GM20000 (cell line): ENCODE measurements around the gene ZDHHC24.

Source experiments
- DNase-seq: peaks from one replicate; pipeline ENCODE4 v3.0.0; 2012; ENCODE audit warnings: low spot score
- TF ChIP-seq, protein P1 (sequence below): IDR thresholded peaks from 2 replicates; pipeline ENCODE4 v1.5.1; 2012; ENCODE audit warnings: mild to moderate bottlenecking, control low read depth; ENCODE audit errors: extremely low read depth, missing control alignments

ZDHHC24 gene

DNA sequence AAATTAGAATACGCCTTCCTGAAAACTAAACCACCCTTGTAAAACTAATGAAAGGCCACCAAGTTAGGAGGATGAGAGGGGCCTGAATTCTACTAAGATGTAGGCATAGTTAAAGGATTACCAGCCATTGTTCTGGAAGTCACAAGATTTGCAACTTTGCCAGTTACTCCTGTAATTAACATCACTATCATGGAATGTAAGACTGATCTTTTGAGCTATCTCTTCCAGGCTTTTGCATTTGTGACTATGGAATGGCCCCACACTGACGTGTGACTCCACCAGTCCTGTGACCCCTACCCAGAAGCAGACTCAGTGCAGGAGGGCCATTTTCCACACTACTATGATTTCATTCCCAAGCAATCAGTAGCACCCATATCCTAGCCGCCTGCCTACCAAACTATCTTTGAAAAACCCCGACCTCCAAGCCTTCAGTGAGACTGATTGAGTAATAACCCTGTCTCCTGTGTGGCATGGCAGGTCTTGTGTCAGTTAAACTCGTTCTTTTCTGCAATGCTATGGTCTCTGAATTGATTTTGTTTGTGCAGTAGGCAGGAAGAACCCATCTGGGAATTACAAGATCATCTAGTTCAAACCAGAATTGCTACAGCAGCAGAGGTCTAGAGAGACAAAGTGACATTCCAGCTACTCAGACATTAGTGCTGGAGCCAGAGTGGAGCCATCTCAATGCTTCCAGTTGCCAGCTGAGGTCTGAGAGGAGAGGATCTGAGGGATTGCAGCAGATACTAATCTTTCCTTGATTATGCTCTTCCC, 24.4 kb upstream of the ZDHHC24 start:
- no peak for DNase-seq
- TF ChIP-seq, protein P1, sequence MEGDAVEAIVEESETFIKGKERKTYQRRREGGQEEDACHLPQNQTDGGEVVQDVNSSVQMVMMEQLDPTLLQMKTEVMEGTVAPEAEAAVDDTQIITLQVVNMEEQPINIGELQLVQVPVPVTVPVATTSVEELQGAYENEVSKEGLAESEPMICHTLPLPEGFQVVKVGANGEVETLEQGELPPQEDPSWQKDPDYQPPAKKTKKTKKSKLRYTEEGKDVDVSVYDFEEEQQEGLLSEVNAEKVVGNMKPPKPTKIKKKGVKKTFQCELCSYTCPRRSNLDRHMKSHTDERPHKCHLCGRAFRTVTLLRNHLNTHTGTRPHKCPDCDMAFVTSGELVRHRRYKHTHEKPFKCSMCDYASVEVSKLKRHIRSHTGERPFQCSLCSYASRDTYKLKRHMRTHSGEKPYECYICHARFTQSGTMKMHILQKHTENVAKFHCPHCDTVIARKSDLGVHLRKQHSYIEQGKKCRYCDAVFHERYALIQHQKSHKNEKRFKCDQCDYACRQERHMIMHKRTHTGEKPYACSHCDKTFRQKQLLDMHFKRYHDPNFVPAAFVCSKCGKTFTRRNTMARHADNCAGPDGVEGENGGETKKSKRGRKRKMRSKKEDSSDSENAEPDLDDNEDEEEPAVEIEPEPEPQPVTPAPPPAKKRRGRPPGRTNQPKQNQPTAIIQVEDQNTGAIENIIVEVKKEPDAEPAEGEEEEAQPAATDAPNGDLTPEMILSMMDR: no peak

DNA sequence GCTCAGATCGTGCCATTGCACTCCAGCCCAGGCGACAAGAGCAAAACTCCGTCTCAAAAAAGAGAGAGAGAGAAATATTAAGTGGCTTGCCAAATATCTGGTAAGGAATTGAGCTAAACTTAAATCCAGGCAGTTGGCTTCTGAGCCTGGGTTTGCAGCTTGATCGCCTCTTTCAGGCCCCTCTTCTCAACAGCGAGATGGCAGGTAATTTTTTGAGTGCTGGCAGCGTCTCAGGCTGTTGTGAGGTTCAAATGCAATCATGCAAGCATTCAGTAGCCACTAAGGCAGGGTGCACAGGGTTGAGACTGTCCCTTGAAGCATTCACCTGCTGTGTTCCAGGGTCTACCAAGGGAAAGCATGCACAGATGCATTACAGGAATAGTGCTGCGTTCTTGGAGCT, 23.2 kb upstream of the ZDHHC24 start:
- DNase-seq: no peak
- TF ChIP-seq, protein P1: no peak

DNA sequence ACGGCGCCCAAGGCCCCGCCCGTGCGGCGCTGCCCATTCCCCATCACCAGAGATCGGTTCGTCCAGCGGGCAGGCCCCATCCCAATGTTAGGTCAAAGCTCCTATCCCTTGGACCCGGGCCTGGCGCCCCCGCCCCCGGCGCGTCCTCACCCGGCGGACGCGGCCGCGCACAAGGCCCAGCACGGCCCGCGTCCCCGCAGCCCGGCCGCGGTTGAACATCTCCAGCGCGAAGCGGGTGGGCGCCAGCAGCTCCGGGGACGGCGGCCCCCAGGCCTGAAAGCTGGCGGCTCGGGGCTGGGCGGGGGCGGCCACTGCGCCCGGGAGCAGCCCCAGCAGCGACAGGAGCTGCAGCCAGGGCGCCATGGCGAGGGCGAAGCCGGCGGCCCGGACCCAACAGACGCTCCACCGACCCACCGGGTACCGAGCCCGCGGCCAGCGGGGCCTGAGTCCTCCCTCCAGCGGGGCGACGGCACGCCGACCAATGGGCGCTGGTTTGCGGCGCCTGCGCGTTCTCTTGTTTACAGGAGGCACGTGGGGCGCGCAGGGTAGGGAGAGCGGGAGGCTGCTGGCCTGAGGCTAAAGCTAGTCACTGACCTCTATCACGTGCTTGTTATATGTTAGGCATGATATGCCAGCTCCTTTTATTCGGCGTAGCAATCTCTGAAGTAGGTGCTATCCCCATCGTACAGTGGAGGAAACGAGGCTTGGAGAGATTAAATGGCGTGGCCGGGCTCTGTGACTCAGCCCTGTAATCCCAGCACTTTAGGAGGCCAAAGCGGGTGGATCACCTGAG, 22.5 kb upstream of the ZDHHC24 start, which contains the start of gene CTSF:
CTSF (minus strand) TSS at position 483 of the 793 bp plus-strand sequence; CDS start at position 363, 120 bp downstream.
- DNase-seq: peak; percentile 95

DNA sequence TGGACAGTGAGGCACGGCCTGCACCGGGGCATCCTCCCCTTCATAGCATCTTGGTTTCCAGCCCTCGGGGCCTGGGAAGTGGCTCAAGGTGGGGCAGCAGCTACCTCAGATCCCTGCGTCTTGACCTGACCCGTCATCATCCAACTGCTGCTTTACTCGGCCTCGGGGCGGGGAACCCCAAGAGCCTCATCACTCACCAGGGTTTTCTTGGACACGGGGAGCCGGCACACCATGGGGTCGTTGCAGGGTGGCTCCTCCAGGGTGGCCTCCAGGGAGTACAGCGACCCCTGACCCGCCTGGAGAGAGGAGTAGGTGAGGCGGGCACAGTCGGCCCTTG, 21.9 kb upstream of the ZDHHC24 start:
- DNase-seq: no peak
- TF ChIP-seq, protein P1: no peak

More for the DNA sequence above, 22.5 kb upstream of the ZDHHC24 start, which contains the start of gene CTSF:
- TF ChIP-seq, protein P1: no peak

DNA sequence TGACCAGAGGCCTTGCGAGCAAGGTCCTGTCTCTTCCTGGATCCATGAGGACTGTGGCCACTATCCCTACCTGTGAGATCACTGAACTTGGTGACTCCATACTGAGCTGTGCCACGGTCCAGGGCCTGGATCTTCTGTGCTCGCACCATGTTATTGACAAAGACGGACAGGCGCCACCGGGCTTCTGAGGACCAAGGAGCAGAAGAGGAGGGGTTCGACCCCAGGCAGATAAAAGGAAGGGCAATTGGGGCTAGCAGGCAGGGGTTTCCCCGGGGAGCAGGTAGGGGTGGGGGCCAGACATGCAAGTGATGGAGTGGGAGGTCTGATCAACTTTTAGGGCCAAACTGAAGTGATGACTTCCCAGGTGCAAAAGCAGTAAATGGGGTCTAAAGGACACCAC, 20.4 kb upstream of the ZDHHC24 start:
- DNase-seq: no peak
- TF ChIP-seq, protein P1: no peak

DNA sequence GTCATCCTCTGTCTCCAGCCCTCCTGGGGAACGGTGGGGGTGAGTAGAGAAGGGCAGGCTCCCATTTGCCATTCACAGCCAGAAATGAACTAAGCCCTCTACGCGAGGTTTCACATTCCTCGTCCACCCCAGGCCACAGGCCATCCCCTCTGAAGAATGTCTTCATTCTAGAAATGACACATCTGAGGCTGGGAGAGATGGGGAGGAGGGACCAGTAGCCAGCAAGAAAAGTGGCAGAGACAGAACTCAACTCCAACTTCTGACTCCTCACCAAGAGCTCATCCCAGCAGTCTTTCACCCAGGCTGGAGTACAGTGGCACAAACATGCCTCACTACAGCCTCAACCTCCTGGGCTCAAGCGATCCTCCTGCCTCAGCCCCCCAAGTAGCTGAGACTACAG, 19.1 kb upstream of the ZDHHC24 start:
- no peak for DNase-seq
- TF ChIP-seq, protein P1: no peak

DNA sequence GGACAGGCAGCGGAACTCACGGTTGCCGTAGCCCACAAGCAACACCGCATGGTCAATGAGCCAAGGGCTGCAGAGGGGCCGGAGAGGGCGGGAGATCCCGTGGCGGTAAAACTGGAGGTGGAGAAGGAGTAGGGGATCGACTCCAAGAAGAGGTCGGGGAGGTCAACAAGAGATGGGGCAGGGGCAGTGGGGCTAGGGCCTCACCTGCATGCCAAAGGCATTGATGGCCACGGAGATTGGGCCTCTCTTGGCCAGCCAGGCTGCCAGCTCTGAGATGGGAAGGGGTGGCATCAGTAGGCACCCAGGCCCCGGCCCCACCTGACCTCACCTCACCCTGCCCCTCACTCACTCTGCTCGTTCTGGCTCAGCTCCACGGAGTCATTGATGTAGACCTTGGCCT, 18.7 kb upstream of the ZDHHC24 start:
- TF ChIP-seq, protein P1: no peak
- DNase-seq: no peak
